H1 (cell line): ENCODE results near the gene SLC25A12. TPM values are rescaled to one million over a fixed set of nuclear protein-coding genes. Genes with fewer than 3 reads are reported as not detected.

Experiments used
- CTCF ChIA-PET: fragments of 300-600 bp; sonication (Branson Sonifier 250); formaldehyde crosslinking; loops from one replicate; lab custom pipeline; 2021; ENCODE audit not compliant: partially characterized antibody; lab: Charles Lee
- POLR2A ChIA-PET: fragments of 300-600 bp; sonication (Branson Sonifier 250); formaldehyde crosslinking; loops from one replicate; lab custom pipeline; 2021; ENCODE audit warnings: inconsistent platforms; ENCODE audit not compliant: partially characterized antibody; lab: Charles Lee
- DNase-seq, 2 experiments: peaks; one replicate each; pipeline versions ENCODE4 v3.0.0 to v3.0.0-alpha.2; 2010 to 2022; ENCODE audit warnings: low spot score in 2 of 2, low read depth in 1 of 2, mixed read lengths in 1 of 2
- FAIRE-seq: peaks from 2 replicates; lab custom pipeline; 2011; peaks lifted over from hg19 to GRCh38; lab: Jason Lieb, UNC
- H2AFZ ChIP-seq: 2 replicates; pipeline ENCODE4 v1.8.1; 2012; ENCODE audit warnings: low read length, inconsistent platforms
- H2AK5ac ChIP-seq: 2 replicates; pipeline ENCODE4 v1.6.1; 2013; ENCODE audit warnings: low read depth, low read length
- H2BK120ac ChIP-seq: replicated peaks from 2 replicates; pipeline ENCODE3; 2013; ENCODE audit warnings: low read depth, low read length, inconsistent platforms
- H2BK12ac ChIP-seq: 2 replicates; pipeline ENCODE4 v1.6.1; 2013; ENCODE audit warnings: low read depth, low read length
- H2BK15ac ChIP-seq: 2 replicates; pipeline ENCODE4 v1.6.1; 2013; ENCODE audit warnings: low read length
- H2BK20ac ChIP-seq: 2 replicates; pipeline ENCODE4 v1.6.1; 2013; ENCODE audit warnings: low read length
- H2BK5ac ChIP-seq: 2 replicates; pipeline ENCODE4 v1.6.1; 2013; ENCODE audit warnings: low read depth, low read length
- H3K14ac ChIP-seq: 2 replicates; pipeline ENCODE4 v1.6.1; 2013; ENCODE audit warnings: inconsistent platforms; ENCODE audit not compliant: insufficient read length
- H3K18ac ChIP-seq: 2 replicates; pipeline ENCODE4 v1.6.1; 2013; ENCODE audit warnings: low read length; ENCODE audit errors: extremely low read depth
- H3K23ac ChIP-seq: 2 replicates; pipeline ENCODE4 v1.6.1; 2013; ENCODE audit warnings: inconsistent platforms; ENCODE audit not compliant: insufficient read length
- H3K23me2 ChIP-seq: 2 replicates; pipeline ENCODE4 v1.6.1; 2013; ENCODE audit warnings: low read depth, low read length
- H3K27ac ChIP-seq: 2 replicates; pipeline ENCODE4 v1.6.1; 2011; ENCODE audit warnings: low read depth, low read length, inconsistent platforms
- H3K27me3 ChIP-seq, 4 experiments: replicated peaks in 1 of 4; 1 replicate in 1 of 4; 2 replicates in 3 of 4; pipeline versions ENCODE4 v1.6.1 to v1.8.1; 2011 to 2013; ENCODE audit warnings: low read length in 3 of 4, mild to moderate bottlenecking in 3 of 4, inconsistent platforms in 2 of 4, mixed read lengths in 2 of 4, moderate library complexity in 1 of 4; ENCODE audit not compliant: control insufficient read depth in 3 of 4, insufficient read depth in 3 of 4; ENCODE audit errors: extremely low read depth in 1 of 4
- H3K36me3 ChIP-seq, 4 experiments: 2 replicates each; pipeline versions ENCODE4 v1.6.1 to v1.8.1; 2011 to 2013; ENCODE audit warnings: mild to moderate bottlenecking in 4 of 4, low read length in 3 of 4, moderate library complexity in 2 of 4, control low read depth in 1 of 4, inconsistent platforms in 1 of 4; ENCODE audit not compliant: insufficient read depth in 4 of 4, control insufficient read depth in 2 of 4
- H3K4ac ChIP-seq: replicated peaks from 2 replicates; pipeline ENCODE3; 2013; ENCODE audit warnings: low read length, low read depth, mixed read lengths, inconsistent platforms; ENCODE audit not compliant: insufficient read length
- H3K4me1 ChIP-seq, 4 experiments: replicated peaks in 1 of 4; 1 replicate in 1 of 4; 2 replicates in 3 of 4; pipeline versions ENCODE4 v1.6.1 to v1.8.1; 2011 to 2013; ENCODE audit warnings: low read length in 3 of 4, inconsistent platforms in 2 of 4, mixed read lengths in 1 of 4; ENCODE audit not compliant: insufficient read depth in 4 of 4, control insufficient read depth in 3 of 4
- H3K4me2 ChIP-seq, 2 experiments: 2 replicates each; pipeline versions ENCODE4 v1.6.1 to v1.8.1; 2011 to 2013; ENCODE audit warnings: low read depth in 2 of 2, low read length in 2 of 2, control low read depth in 1 of 2, inconsistent platforms in 1 of 2, mild to moderate bottlenecking in 1 of 2; ENCODE audit not compliant: insufficient read depth in 1 of 2
- H3K4me3 ChIP-seq, 4 experiments: fragments of 200-600, 300-600 bp in 1 of 4; sonication (generic), shearing (Covaris generic), sonication (Bioruptor Twin) in 1 of 4; 2 replicates each; pipeline versions ENCODE4 v1.5.1 to v1.8.1; 2011 to 2016; ENCODE audit warnings: low read length in 4 of 4, low read depth in 3 of 4, control low read depth in 2 of 4, inconsistent platforms in 2 of 4, mild to moderate bottlenecking in 2 of 4, mixed read lengths in 1 of 4, moderate library complexity in 1 of 4; ENCODE audit not compliant: insufficient read depth in 2 of 4; ENCODE audit errors: extremely low read depth in 1 of 4
- H3K56ac ChIP-seq: replicated peaks from 2 replicates; pipeline ENCODE3; 2013; ENCODE audit warnings: low read depth, mild to moderate bottlenecking, mixed read lengths, low read length, inconsistent platforms; ENCODE audit not compliant: insufficient read length
- H3K79me1 ChIP-seq: 2 replicates; pipeline ENCODE4 v1.6.1; 2013; ENCODE audit warnings: low read depth, low read length, control low read depth
- H3K79me2 ChIP-seq, 2 experiments: 2 replicates each; pipeline versions ENCODE4 v1.6.1 to v1.8.1; 2012 to 2013; ENCODE audit warnings: low read length in 2 of 2, mild to moderate bottlenecking in 2 of 2, inconsistent platforms in 1 of 2; ENCODE audit not compliant: insufficient read depth in 2 of 2, control insufficient read depth in 1 of 2
- H3K9ac ChIP-seq, 4 experiments: replicated peaks in 1 of 4; 1 replicate in 1 of 4; 2 replicates in 3 of 4; pipeline versions ENCODE4 v1.6.1 to v1.8.1; 2011 to 2013; ENCODE audit warnings: low read depth in 3 of 4, low read length in 3 of 4, control low read depth in 2 of 4, mild to moderate bottlenecking in 2 of 4, moderate library complexity in 2 of 4, inconsistent platforms in 1 of 4; ENCODE audit errors: extremely low read depth in 1 of 4
- H3K9me3 ChIP-seq, 2 experiments: 2 replicates each; pipeline versions ENCODE4 v1.6.1 to v1.8.1; 2012 to 2013; ENCODE audit warnings: mild to moderate bottlenecking in 2 of 2, moderate library complexity in 2 of 2, control low read depth in 1 of 2, inconsistent platforms in 1 of 2, low read depth in 1 of 2, low read length in 1 of 2, mixed read lengths in 1 of 2; ENCODE audit not compliant: insufficient read depth in 2 of 2
- H4K20me1 ChIP-seq, 2 experiments: replicated peaks in 1 of 2; 2 replicates each; pipeline versions ENCODE3 to v1.8.1; 2011 to 2013; ENCODE audit warnings: inconsistent platforms in 2 of 2, low read length in 2 of 2, mild to moderate bottlenecking in 1 of 2; ENCODE audit not compliant: insufficient read depth in 2 of 2, control insufficient read depth in 1 of 2
- H4K5ac ChIP-seq: 2 replicates; pipeline ENCODE4 v1.6.1; 2013; ENCODE audit warnings: low read length, low read depth, mixed read lengths, inconsistent platforms; ENCODE audit not compliant: insufficient read length
- H4K8ac ChIP-seq: 2 replicates; pipeline ENCODE4 v1.8.0; 2013; ENCODE audit warnings: mild to moderate bottlenecking, moderate library complexity, low read length, inconsistent platforms; ENCODE audit not compliant: insufficient read depth; ENCODE audit errors: extremely low read depth
- H4K91ac ChIP-seq: replicated peaks from 2 replicates; pipeline ENCODE3; 2013; ENCODE audit warnings: low read length, mixed read lengths, inconsistent platforms; ENCODE audit not compliant: insufficient read length
- CBX8 ChIP-seq: fragments of 300-800, 300-1000 bp; sonication (generic); IDR thresholded peaks from 2 replicates; pipeline ENCODE4 v1.7.1; 2016; ENCODE audit warnings: low read depth, low read length, borderline replicate concordance
- GABPA ChIP-seq: IDR thresholded peaks from 2 replicates; pipeline ENCODE4 v1.6.1; 2011; ENCODE audit warnings: mild to moderate bottlenecking, low read length, moderate library complexity, borderline replicate concordance; ENCODE audit not compliant: insufficient read depth
- MAX ChIP-seq: IDR thresholded peaks from 2 replicates; pipeline ENCODE4 v1.6.1; 2012; ENCODE audit warnings: inconsistent platforms
- PHF8 ChIP-seq: fragments of 200-600 bp; sonication (generic); conservative IDR thresholded peaks from 2 replicates; pipeline ENCODE4 v1.7.1; 2012; ENCODE audit warnings: low read depth, mild to moderate bottlenecking, inconsistent platforms, low read length, moderate library complexity
- RAD21 ChIP-seq, 2 experiments: IDR thresholded peaks in 1 of 2; conservative IDR thresholded peaks in 1 of 2; 2 replicates each; pipeline ENCODE4 v1.6.1; 2011; ENCODE audit warnings: low read depth in 2 of 2, low read length in 2 of 2, improper control_type of control experiment in 1 of 2, inconsistent platforms in 1 of 2, mild to moderate bottlenecking in 1 of 2, moderate library complexity in 1 of 2
- TCF12 ChIP-seq: IDR thresholded peaks from 2 replicates; pipeline ENCODE4 v1.6.1; 2011; ENCODE audit warnings: low read depth, mild to moderate bottlenecking, low read length
- WGBS, 2 experiments: shearing (Covaris generic) in 1 of 2; methylation state at CpG; one replicate each; pipeline versions ENCODE4 v1.1.6 to v1.1.7; 2013 to 2015; ENCODE audit warnings: low lambda C conversion rate in 2 of 2, mixed read lengths in 2 of 2, inconsistent platforms in 1 of 2, low coverage in 1 of 2, missing lambda C conversion rate in 1 of 2; ENCODE audit not compliant: insufficient replicate concordance in 2 of 2, insufficient coverage in 1 of 2, insufficient read length in 1 of 2; ENCODE audit errors: extremely low coverage in 1 of 2, missing lambda C conversion rate in 1 of 2; 5-methylcytosine and 5-hydroxymethylcytosine counted together
- polyA plus RNA-seq, 7 experiments: library from polyadenylated mRNA; depleted of rRNA in 3 of 7; stranded (reverse) in 5 of 7; unstranded in 2 of 7; fragments of >200 nt in 5 of 7; fragments of 200-250 nt in 2 of 7; gene quantifications; 1 replicate in 5 of 7; 2 replicates in 1 of 7; 4 replicates in 1 of 7; pipeline versions ENCODE4 v1.2.1 to v1.2.3, GENCODE V29; 2011 to 2013; ENCODE audit warnings: missing spikeins in 2 of 7, mixed read lengths in 2 of 7
- total RNA-seq: library from RNA; stranded (reverse); fragmentation: NEBNext Ultra II Directional; extraction: Animal tissue kit (Norgen Biotek cat#: 25700); gene quantifications from 2 replicates; pipeline ENCODE4 v1.2.1, GENCODE V29; 2021

SLC25A12 gene
- total and polyA plus RNA-seq, 2 of the 8 experiments (the other 6 are each of a cell fraction or from before 2014, with no cell fraction given), result 7.7 to 10.2 TPM

GRCh38 chr2:171908235-171908634 is 14.2 kb upstream of the SLC25A12 start:
- POLR2A ChIA-PET, result no interaction called here

More at GRCh38 chr2:171908235-171908634, 14.2 kb upstream of the SLC25A12 start:
- no peak for DNase-seq
- Histone ChIP-seq H3K36me3 (no peaks in the 10 kb centered on the region), H2BK5ac (no peak overlapping the region), H4K20me1 (no peaks in the 10 kb centered on the region), H2AFZ (no peak overlapping the region), H3K4me2 (no peak overlapping the region), H3K18ac (no peak overlapping the region), H3K4ac (no peak overlapping the region), H2BK12ac (no peak overlapping the region), H3K4me1 (no peaks in the 10 kb centered on the region), H3K79me1 (no peaks in the 10 kb centered on the region), H3K23ac (no peak overlapping the region), H3K9ac (no peak overlapping the region), H3K56ac (no peak overlapping the region), H3K9me3 (no peaks in the 10 kb centered on the region), H3K27ac (no peak overlapping the region), H2AK5ac (no peak overlapping the region), H4K91ac (no peak overlapping the region), H2BK20ac (no peak overlapping the region), H3K79me2 (no peaks in the 10 kb centered on the region), H2BK15ac (no peak overlapping the region), H3K23me2 (no peaks in the 10 kb centered on the region), H2BK120ac (no peak overlapping the region), H3K14ac (no peak overlapping the region), H4K5ac (no peak overlapping the region), H4K8ac (no peak overlapping the region), H3K27me3 (no peaks in the 10 kb centered on the region), H3K4me3 (no peak overlapping the region)
- TF ChIP-seq RAD21 (IDR thresholded peaks at IDR 0.05 in 1 of 2, conservative IDR thresholded peaks at IDR 0.05 in 1 of 2; ENCODE audit: low read depth in 2 of 2, low read length in 2 of 2), result no peak
- TF ChIP-seq CBX8, result no peak
- TF ChIP-seq PHF8, result no peak
- TF ChIP-seq GABPA, result no peak
- TF ChIP-seq MAX, result no peak
- TF ChIP-seq TCF12, result no peak
- no peak for FAIRE-seq
- CTCF ChIA-PET, result interaction anchor here (0.5 to 0.6 kb wide), 2 partner anchors 25 to 205 kb away, joined by 4 read pairs; no protein-coding TSS in a partner anchor
- 75% methylated on average over 1 of the region's 1 CpG; no CpG with 5 or more reads in 1 of the 2 experiments for WGBS, 2 experiments
